HepG2 (cell line): ENCODE data around the gene TLN1.

Experiments
- IKZF4 ChIP-seq: sonication (generic); formaldehyde crosslinking; IDR thresholded peaks from 2 replicates; pipeline ENCODE4 v1.5.1; 2020; ENCODE audit warnings: borderline replicate concordance, mild to moderate bottlenecking, low read depth, missing genetic modification reagents; ENCODE audit errors: not compliant biosample characterization
- NR3C1 ChIP-seq: sonication (generic); formaldehyde crosslinking; IDR thresholded peaks from 2 replicates; pipeline ENCODE4 v1.4.0; 2020; ENCODE audit warnings: missing genetic modification reagents
- PRDM10 ChIP-seq: sonication (generic); formaldehyde crosslinking; IDR thresholded peaks from 2 replicates; pipeline ENCODE4 v1.4.0; 2020; ENCODE audit warnings: low read depth, missing genetic modification reagents
- SIN3B ChIP-seq: fragments of 150-350 bp; IDR thresholded peaks from 2 replicates; pipeline ENCODE4 v1.6.1; 2014; ENCODE audit warnings: low read length
- TARDBP ChIP-seq: sonication (generic); formaldehyde crosslinking; IDR thresholded peaks from 2 replicates; pipeline ENCODE4 v1.8.0; 2022; ENCODE audit warnings: mild to moderate bottlenecking, missing genetic modification reagents
- ZBTB21 ChIP-seq: sonication (generic); formaldehyde crosslinking; IDR thresholded peaks from 2 replicates; pipeline ENCODE4 v1.4.0; 2020; ENCODE audit warnings: missing genetic modification reagents
- ZBTB43 ChIP-seq: sonication (generic); formaldehyde crosslinking; conservative IDR thresholded peaks from 2 replicates; pipeline ENCODE4 v1.4.0; 2020; ENCODE audit warnings: missing genetic modification reagents
- ZEB1 ChIP-seq: IDR thresholded peaks from 2 replicates; pipeline ENCODE4 v1.6.1; 2012; ENCODE audit warnings: mild to moderate bottlenecking, low read depth, inconsistent platforms; ENCODE audit not compliant: insufficient replicate concordance
- ZFX ChIP-seq: sonication (generic); formaldehyde crosslinking; IDR thresholded peaks from 2 replicates; pipeline ENCODE4 v1.4.0; 2020; ENCODE audit warnings: mild to moderate bottlenecking, low read depth, missing genetic modification reagents, moderate library complexity

- no peak for TF ChIP-seq ZEB1
- no peak for TF ChIP-seq ZBTB43
- no peak for TF ChIP-seq TARDBP
- no peak for TF ChIP-seq IKZF4 (CRISPR knock-in tag)
- no peak for TF ChIP-seq ZBTB21 (CRISPR knock-in tag)
- no peak for TF ChIP-seq SIN3B
- TF ChIP-seq PRDM10 (CRISPR knock-in tag), result no peak
- TF ChIP-seq NR3C1 (CRISPR knock-in tag), result no peak
- peak; percentile 6; the same call in 1 of the 2 replicates for TF ChIP-seq ZFX (CRISPR knock-in tag)
Measured at GRCh38 chr9:35656348-35656747, 75.6 kb downstream of the TLN1 start.
